CD4-positive, alpha-beta T cell (primary cell): ENCODE data around the gene IRS2. TPM values are rescaled to one million over a fixed set of nuclear protein-coding genes. Genes with fewer than 3 reads are reported as not detected.

Experiments
- ATAC-seq: fragments of 200-7000 bp; cut with Tn5 transposase; one replicate; pipeline ENCODE4 v1.10.0; 2022; ENCODE audit warnings: mild to moderate bottlenecking; ENCODE audit not compliant: poor library complexity
- CTCF ChIA-PET: fragments of 350-600 bp; sonication (Branson Sonifier 250); formaldehyde crosslinking; loops from one replicate; lab custom pipeline; 2021; ENCODE audit warnings: antibody characterized with exemption, inconsistent platforms; lab: Charles Lee
- POLR2A ChIA-PET: fragments of 350-600 bp; sonication (Branson Sonifier 250); formaldehyde crosslinking; loops from one replicate; lab custom pipeline; 2021; ENCODE audit warnings: antibody characterized with exemption, inconsistent platforms; lab: Charles Lee
- DNase-seq, 14 experiments: peaks; one replicate each; pipeline ENCODE4 v3.0.0-alpha.2; 2013 to 2020; ENCODE audit warnings: mixed read lengths in 2 of 14
- H3K27ac ChIP-seq, 2 donors: one replicate each; pipeline versions ENCODE4 v1.5.1 to v1.7.0; 2013; ENCODE audit warnings: low read length in 2 of 2, low read depth in 1 of 2, mild to moderate bottlenecking in 1 of 2
- H3K27me3 ChIP-seq, 2 experiments: 1 replicate in 1 of 2; 2 replicates in 1 of 2; pipeline versions ENCODE4 v1.6.1 to v1.7.0; 2013; ENCODE audit warnings: low read length in 2 of 2, control low read depth in 1 of 2, mild to moderate bottlenecking in 1 of 2, moderate library complexity in 1 of 2; ENCODE audit not compliant: insufficient read depth in 2 of 2, control insufficient read depth in 1 of 2
- H3K36me3 ChIP-seq: one replicate; pipeline ENCODE4 v1.6.1; 2013; ENCODE audit warnings: low read length, control low read depth; ENCODE audit not compliant: insufficient read depth
- H3K4me1 ChIP-seq: one replicate; pipeline ENCODE4 v1.6.1; 2013; ENCODE audit warnings: low read length, control low read depth; ENCODE audit not compliant: insufficient read depth
- H3K4me3 ChIP-seq: one replicate; pipeline ENCODE4 v1.5.1; 2013; ENCODE audit warnings: mild to moderate bottlenecking, low read length, moderate library complexity
- H3K9me3 ChIP-seq, 2 experiments: 1 replicate in 1 of 2; 2 replicates in 1 of 2; pipeline versions ENCODE4 v1.6.1 to v1.7.0; 2013; ENCODE audit warnings: low read length in 2 of 2, mild to moderate bottlenecking in 2 of 2, control low read depth in 1 of 2, moderate library complexity in 1 of 2; ENCODE audit not compliant: control insufficient read depth in 1 of 2, insufficient read depth in 1 of 2
- H3K27ac Mint-ChIP-seq: one replicate; pipeline ENCODE4 v1.8.0; 2020; ENCODE audit warnings: mixed read lengths
- H3K27me3 Mint-ChIP-seq: one replicate; pipeline ENCODE4 v1.8.0; 2021; ENCODE audit warnings: mixed read lengths
- H3K36me3 Mint-ChIP-seq: one replicate; pipeline ENCODE4 v1.8.0; 2021; ENCODE audit warnings: low read depth, mixed read lengths
- H3K4me1 Mint-ChIP-seq: one replicate; pipeline ENCODE4 v1.8.0; 2021; ENCODE audit warnings: low read depth, mixed read lengths
- H3K4me3 Mint-ChIP-seq: one replicate; pipeline ENCODE4 v1.8.0; 2020; ENCODE audit warnings: mild to moderate bottlenecking, mixed read lengths
- H3K9me3 Mint-ChIP-seq: one replicate; pipeline ENCODE4 v1.8.0; 2020; ENCODE audit warnings: mixed read lengths
- CTCF ChIP-seq: fragments of 200-600 bp; IDR thresholded peaks from one replicate; pipeline ENCODE4 v1.8.0; 2022; ENCODE audit warnings: antibody characterized with exemption, mild to moderate bottlenecking
- intact Hi-C, 2 experiments: fragments of 100-400 bp; cut with DNase I in 1 of 2; cut with micrococcal nuclease in 1 of 2; formaldehyde crosslinking; loops; one replicate each; pipeline versions ENCODE4 v1.15.1 to v1.9.0; 2023 to 2025; cut with DNase I, micrococcal nuclease
- total RNA-seq, 174 experiments: library from RNA in 2 of 174; stranded (reverse) in 2 of 174; gene quantifications; one replicate each; pipeline ENCODE4 v1.2.3 and lab custom pipeline; 2021 to 2026

The IRS2 gene
- total RNA-seq, 2 experiments from 2014 or later: 188 to 193 TPM

- DNase-seq (no peak), ATAC-seq (no peak)
- Mint-ChIP-seq H3K36me3 (no peaks in the 10 kb centered on the region), H3K4me1 (no peaks in the 10 kb centered on the region), H3K9me3 (peaks cover 3% of the 10 kb centered on the region), H3K27ac (no peak overlapping the region), H3K4me3 (no peak overlapping the region), H3K27me3 (peaks cover 30% of the 10 kb centered on the region)
- Histone ChIP-seq H3K27me3 (peaks cover 0 to 4% of the 10 kb centered on the region in 2 experiments), H3K4me3 (no peak overlapping the region), H3K9me3 (no peaks in the 10 kb centered on the region), H3K27ac (no peak overlapping the region), H3K36me3 (no peaks in the 10 kb centered on the region), H3K4me1 (no peaks in the 10 kb centered on the region)
- intact Hi-C loops: no loop called here
- TF ChIP-seq CTCF: no peak
- ChIA-PET POLR2A (no interaction called here), CTCF (no interaction called here)
These were observed 34.7 kb upstream of the IRS2 start for GRCh38 chr13:109821103-109821502.

- no peaks in the 10 kb centered on the region for H3K36me3 Mint-ChIP-seq
- no peaks in the 10 kb centered on the region for H3K36me3 ChIP-seq
- H3K27me3 ChIP-seq: peaks cover 0 to 4% of the 10 kb centered on the region in 2 experiments
- H3K27ac ChIP-seq: no peak overlapping the region
- H3K27ac Mint-ChIP-seq: no peak overlapping the region
- DNase-seq: no peak
- H3K9me3 Mint-ChIP-seq: peaks cover 3% of the 10 kb centered on the region
- TF ChIP-seq CTCF: no peak
- H3K9me3 ChIP-seq: no peaks in the 10 kb centered on the region
- H3K4me3 ChIP-seq: no peak overlapping the region
- no peaks in the 10 kb centered on the region for H3K4me1 Mint-ChIP-seq
- peaks cover 38% of the 10 kb centered on the region for H3K27me3 Mint-ChIP-seq
- no peak for ATAC-seq
- ChIA-PET CTCF (no interaction called here), POLR2A (no interaction called here)
- intact Hi-C loops: no loop called here
- H3K4me3 Mint-ChIP-seq: no peak overlapping the region
- no peaks in the 10 kb centered on the region for H3K4me1 ChIP-seq
These were observed 33.5 kb upstream of the IRS2 start for GRCh38 chr13:109819874-109820273.

GRCh38 chr13:109818886-109819285 is 32.5 kb upstream of the IRS2 start:
- Mint-ChIP-seq H3K36me3 (no peaks in the 10 kb centered on the region), H3K27ac (no peak overlapping the region), H3K27me3 (peaks cover 35% of the 10 kb centered on the region), H3K9me3 (no peaks in the 10 kb centered on the region), H3K4me3 (no peak overlapping the region), H3K4me1 (no peaks in the 10 kb centered on the region)
- ATAC-seq (no peak), DNase-seq (no peak)
- Histone ChIP-seq H3K9me3 (no peaks in the 10 kb centered on the region), H3K4me1 (no peaks in the 10 kb centered on the region), H3K27me3 (peaks cover 0 to 4% of the 10 kb centered on the region in 2 experiments), H3K4me3 (no peak overlapping the region), H3K36me3 (no peaks in the 10 kb centered on the region), H3K27ac (no peak overlapping the region)
- POLR2A ChIA-PET: no interaction called here
- intact Hi-C loops: no loop called here
- no peak for TF ChIP-seq CTCF
- CTCF ChIA-PET: no interaction called here
